ENCODE measurements around the gene HEXA.

- no peak for TF ChIP-seq CTCF (IDR thresholded peaks at IDR 0.05)
- no peak for TF ChIP-seq POLR2A (IDR thresholded peaks at IDR 0.05)
- TF ChIP-seq EP300 (IDR thresholded peaks at IDR 0.05) = no peak
Measured at GRCh38 chr15:72353266-72353665, 22.5 kb downstream of the HEXA start.
